Measurements from ENCODE around the gene HTRA2.

HTRA2 gene

GRCh38 chr2:74544634-74545033 is 14.9 kb downstream of the HTRA2 start:
- Histone ChIP-seq H3K9me3 (ENCODE audit: control insufficient read depth, low read length) (no peaks in the 10 kb centered on the region), H3K4me2 (ENCODE audit: low read length) (no peak overlapping the region), H3K27me3 (ENCODE audit: control insufficient read depth, insufficient read depth, low read length) (no peaks in the 10 kb centered on the region), H3K4me1 (peaks cover 4% of the 10 kb centered on the region), H3K36me3 (ENCODE audit: control insufficient read depth, insufficient read depth, low read length) (no peaks in the 10 kb centered on the region), H3K9ac (no peak overlapping the region), H2AFZ (no peak overlapping the region), H3K27ac (no peak overlapping the region), H3K4me3 (ENCODE audit: low read depth, low read length) (no peak overlapping the region), H3K79me2 (no peaks in the 10 kb centered on the region)
- no peak for TF ChIP-seq CTCF (IDR thresholded peaks at IDR 0.05)

GRCh38 chr2:74546004-74546403 is 16.3 kb downstream of the HTRA2 start:
- no peak overlapping the region for H3K4me2 ChIP-seq (ENCODE audit: low read length)
- H3K9me3 ChIP-seq (ENCODE audit: control insufficient read depth, low read length) = no peaks in the 10 kb centered on the region
- H3K9ac ChIP-seq = no peak overlapping the region
- no peak overlapping the region for H3K27ac ChIP-seq
- H3K36me3 ChIP-seq (ENCODE audit: control insufficient read depth, insufficient read depth, low read length) = no peaks in the 10 kb centered on the region
- no peak overlapping the region for H3K4me3 ChIP-seq (ENCODE audit: low read depth, low read length)
- TF ChIP-seq CTCF (IDR thresholded peaks at IDR 0.05) = no peak
- no peaks in the 10 kb centered on the region for H3K79me2 ChIP-seq
- H3K27me3 ChIP-seq (ENCODE audit: control insufficient read depth, insufficient read depth, low read length) = no peaks in the 10 kb centered on the region
- peaks cover 10% of the 10 kb centered on the region for H3K4me1 ChIP-seq
- H2AFZ ChIP-seq = no peak overlapping the region

- H3K9ac ChIP-seq = no peak overlapping the region
- peak overlapping the region; percentile 98 for H3K4me2 ChIP-seq (ENCODE audit: low read length)
- no peaks in the 10 kb centered on the region for H3K27me3 ChIP-seq (ENCODE audit: control insufficient read depth, insufficient read depth, low read length)
- peaks cover 10% of the 10 kb centered on the region for H3K4me1 ChIP-seq
- H3K79me2 ChIP-seq = no peaks in the 10 kb centered on the region
- H2AFZ ChIP-seq = peak overlapping the region; percentile 86
- TF ChIP-seq CTCF (IDR thresholded peaks at IDR 0.05) = no peak
- no peaks in the 10 kb centered on the region for H3K36me3 ChIP-seq (ENCODE audit: control insufficient read depth, insufficient read depth, low read length)
- H3K27ac ChIP-seq = peak overlapping the region; percentile 64
- H3K4me3 ChIP-seq (ENCODE audit: low read depth, low read length) = peak overlapping the region; percentile 69
- no peaks in the 10 kb centered on the region for H3K9me3 ChIP-seq (ENCODE audit: control insufficient read depth, low read length)
These were observed 18.7 kb downstream of the HTRA2 start for GRCh38 chr2:74548285-74548899.

GRCh38 chr2:74548900-74549826 is 19.4 kb downstream of the HTRA2 start:
- Histone ChIP-seq H3K27ac (peak overlapping the region; percentile 64), H3K79me2 (no peaks in the 10 kb centered on the region), H3K4me1 (peaks cover 10% of the 10 kb centered on the region), H3K36me3 (ENCODE audit: control insufficient read depth, insufficient read depth, low read length) (no peaks in the 10 kb centered on the region), H3K4me3 (ENCODE audit: low read depth, low read length) (peak overlapping the region; percentile 69), H3K9me3 (ENCODE audit: control insufficient read depth, low read length) (no peaks in the 10 kb centered on the region), H3K4me2 (ENCODE audit: low read length) (peak overlapping the region; percentile 98), H3K9ac (peak overlapping the region; percentile 15), H2AFZ (peak overlapping the region; percentile 86), H3K27me3 (ENCODE audit: control insufficient read depth, insufficient read depth, low read length) (no peaks in the 10 kb centered on the region)
- no peak for TF ChIP-seq CTCF (IDR thresholded peaks at IDR 0.05)

Data from parathyroid adenoma (tissue), 2 donors.